ENCODE data around the gene ZFP57. TPM values are rescaled to one million over a fixed set of nuclear protein-coding genes. Genes with fewer than 3 reads are reported as not detected.

Gene ZFP57
- total RNA-seq, 1 donor from 2014 or later = not detected

- intact Hi-C loops (cut with DNase I) = no loop called here
- DNase-seq (ENCODE audit: low spot score) = no peak
Observed at GRCh38 chr6:29630315-29630714, 50.6 kb downstream of the ZFP57 start.

GRCh38 chr6:29629571-29629970 is 51.4 kb downstream of the ZFP57 start:
- intact Hi-C loops (cut with DNase I) = no loop called here
- no peak for DNase-seq (ENCODE audit: low spot score)

DNA sequence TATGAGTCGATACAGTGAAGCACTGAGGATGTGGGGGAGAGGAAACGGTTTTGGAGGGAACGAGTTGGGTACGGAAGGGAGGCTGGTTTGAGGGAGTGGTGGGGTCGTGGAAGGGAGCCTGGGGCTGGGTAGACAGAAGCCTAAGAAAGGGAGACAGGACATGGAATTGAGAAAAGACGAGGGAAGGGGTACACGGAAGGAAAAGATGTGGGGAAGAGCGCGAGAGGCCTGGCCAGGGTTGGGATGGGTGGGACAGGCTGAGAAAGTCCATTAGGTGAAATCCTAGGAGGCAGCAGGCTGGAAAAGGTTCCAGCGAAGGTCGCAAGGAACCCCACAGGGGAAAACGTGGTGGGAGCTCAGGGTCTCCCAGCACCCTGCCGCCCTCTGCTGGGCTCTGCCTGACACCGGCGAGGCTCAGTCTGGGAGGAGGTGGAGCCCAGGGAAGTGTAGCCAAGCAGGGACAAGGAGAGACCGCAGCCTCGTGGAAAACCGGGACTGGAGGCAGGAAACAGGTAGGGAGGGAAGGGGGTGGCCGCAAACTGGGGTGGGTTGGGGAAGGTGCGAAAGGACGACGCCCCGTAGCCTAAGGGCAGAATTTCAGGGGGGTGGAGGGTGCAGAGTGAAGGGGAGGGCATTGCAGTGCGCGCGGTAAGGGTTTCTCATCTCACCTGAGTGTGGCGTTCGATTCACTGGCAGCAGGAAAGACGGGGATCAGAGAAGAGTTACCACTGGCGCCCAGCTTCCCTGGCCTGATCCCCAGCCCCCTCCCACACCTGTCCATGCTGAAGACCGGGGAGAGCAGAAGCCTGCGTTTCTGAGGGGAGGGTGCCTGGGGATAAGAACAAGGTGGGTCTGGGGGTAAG is 52.3 kb downstream of the ZFP57 start:
- intact Hi-C loops (cut with DNase I) = no loop called here
- peak; percentile 87 for DNase-seq (ENCODE audit: low spot score)

- DNase-seq (ENCODE audit: low spot score) = peak; percentile 84
- intact Hi-C loops (cut with DNase I) = no loop called here
Observed at GRCh38 chr6:29627755-29628418, 53.1 kb downstream of the ZFP57 start.

GRCh38 chr6:29626948-29627754 is 53.8 kb downstream of the ZFP57 start:
- DNase-seq (ENCODE audit: low spot score) = no peak
- intact Hi-C loops (cut with DNase I) = no loop called here

- intact Hi-C loops (cut with DNase I) = no loop called here
- no peak for DNase-seq (ENCODE audit: low spot score)
Observed at GRCh38 chr6:29625337-29625930, 55.5 kb downstream of the ZFP57 start.

DNA sequence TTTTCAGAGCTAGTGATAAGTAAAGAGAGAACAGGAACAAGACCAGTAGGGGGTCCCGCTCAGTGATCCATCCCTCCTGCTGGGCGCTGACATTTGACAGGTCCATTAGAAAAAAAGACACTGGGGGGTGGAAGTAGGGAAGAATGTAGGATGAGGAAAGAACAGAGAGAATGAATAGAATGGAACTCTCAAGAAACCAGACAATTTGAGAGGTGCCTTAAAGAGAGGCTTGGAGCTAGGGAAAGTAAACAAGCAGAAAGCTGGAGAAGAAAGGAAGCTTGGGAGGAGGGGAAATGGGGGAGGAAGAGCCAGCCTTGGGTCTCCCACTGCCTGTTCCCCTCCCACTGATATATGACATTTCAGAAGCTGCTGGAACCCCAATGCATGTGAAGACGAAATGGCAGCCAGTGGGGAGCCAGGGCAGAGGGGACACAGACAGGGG is 56.4 kb downstream of the ZFP57 start:
- no peak for DNase-seq (ENCODE audit: low spot score)
- intact Hi-C loops (cut with DNase I) = no loop called here

Other genes with a start within 250 kb of the ZFP57 start
- not detected for gene OR10C1, start 241.8 kb downstream of the ZFP57 start, total RNA-seq
- not detected for gene OR11A1, start 224.1 kb downstream of the ZFP57 start, total RNA-seq
- not detected for gene OR2H1, start 224.0 kb downstream of the ZFP57 start, total RNA-seq
- gene MAS1L, start 193.2 kb downstream of the ZFP57 start, total RNA-seq = not detected
- gene UBD, start 121.4 kb downstream of the ZFP57 start, total RNA-seq = not detected
- not detected for gene OR2H2, start 96.0 kb downstream of the ZFP57 start, total RNA-seq
- gene GABBR1, start 48.0 kb downstream of the ZFP57 start, total RNA-seq = 29.5 TPM
- 2.0 TPM for gene MOG, start 24.1 kb downstream of the ZFP57 start, total RNA-seq
- 40.4 TPM for gene HLA-F, start 42.3 kb upstream of the ZFP57 start, total RNA-seq
- gene HLA-G, start 146.7 kb upstream of the ZFP57 start, total RNA-seq = 0.62 TPM